ENCODE data around the gene FMR1. TPM values are rescaled to one million over a fixed set of nuclear protein-coding genes. Genes with fewer than 3 reads are reported as not detected.
A peak's percentile ranks its signal among the peaks of the same experiment; 100 is the strongest.

FMR1 gene
- 51.2 TPM for total RNA-seq
- long read RNA-seq, full-length matches to known transcripts: 25 of 69 reads
- long read RNA-seq, partial matches to known transcripts: 6 of 69 reads
- long read RNA-seq, other reads (novel, unspliced or antisense): 38 of 69 reads

DNA sequence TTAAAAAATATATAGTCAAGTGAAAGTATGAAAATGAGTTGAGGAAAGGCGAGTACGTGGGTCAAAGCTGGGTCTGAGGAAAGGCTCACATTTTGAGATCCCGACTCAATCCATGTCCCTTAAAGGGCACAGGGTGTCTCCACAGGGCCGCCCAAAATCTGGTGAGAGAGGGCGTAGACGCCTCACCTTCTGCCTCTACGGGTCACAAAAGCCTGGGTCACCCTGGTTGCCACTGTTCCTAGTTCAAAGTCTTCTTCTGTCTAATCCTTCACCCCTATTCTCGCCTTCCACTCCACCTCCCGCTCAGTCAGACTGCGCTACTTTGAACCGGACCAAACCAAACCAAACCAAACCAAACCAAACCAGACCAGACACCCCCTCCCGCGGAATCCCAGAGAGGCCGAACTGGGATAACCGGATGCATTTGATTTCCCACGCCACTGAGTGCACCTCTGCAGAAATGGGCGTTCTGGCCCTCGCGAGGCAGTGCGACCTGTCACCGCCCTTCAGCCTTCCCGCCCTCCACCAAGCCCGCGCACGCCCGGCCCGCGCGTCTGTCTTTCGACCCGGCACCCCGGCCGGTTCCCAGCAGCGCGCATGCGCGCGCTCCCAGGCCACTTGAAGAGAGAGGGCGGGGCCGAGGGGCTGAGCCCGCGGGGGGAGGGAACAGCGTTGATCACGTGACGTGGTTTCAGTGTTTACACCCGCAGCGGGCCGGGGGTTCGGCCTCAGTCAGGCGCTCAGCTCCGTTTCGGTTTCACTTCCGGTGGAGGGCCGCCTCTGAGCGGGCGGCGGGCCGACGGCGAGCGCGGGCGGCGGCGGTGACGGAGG lies at the start of gene FMR1:
FMR1 (plus strand) TSS at position 728 of the 831 bp plus-strand sequence. CDS start 261 bp downstream, outside the sequence.
- Histone ChIP-seq H3K4me1 (no peaks in the 10 kb centered on the region), H3K4me3 (peak within 1 kb of the TSS; percentile 73), H3K36me3 (no peaks in the 10 kb centered on the region), H3K27me3 (no peaks in the 10 kb centered on the region), H3K9me3 (no peaks in the 10 kb centered on the region), H3K27ac (peak within 1 kb of the TSS; percentile 89)
- ATAC-seq: peak; percentile 98
- DNase-seq: peak; percentile 95
- TF ChIP-seq, protein P1, sequence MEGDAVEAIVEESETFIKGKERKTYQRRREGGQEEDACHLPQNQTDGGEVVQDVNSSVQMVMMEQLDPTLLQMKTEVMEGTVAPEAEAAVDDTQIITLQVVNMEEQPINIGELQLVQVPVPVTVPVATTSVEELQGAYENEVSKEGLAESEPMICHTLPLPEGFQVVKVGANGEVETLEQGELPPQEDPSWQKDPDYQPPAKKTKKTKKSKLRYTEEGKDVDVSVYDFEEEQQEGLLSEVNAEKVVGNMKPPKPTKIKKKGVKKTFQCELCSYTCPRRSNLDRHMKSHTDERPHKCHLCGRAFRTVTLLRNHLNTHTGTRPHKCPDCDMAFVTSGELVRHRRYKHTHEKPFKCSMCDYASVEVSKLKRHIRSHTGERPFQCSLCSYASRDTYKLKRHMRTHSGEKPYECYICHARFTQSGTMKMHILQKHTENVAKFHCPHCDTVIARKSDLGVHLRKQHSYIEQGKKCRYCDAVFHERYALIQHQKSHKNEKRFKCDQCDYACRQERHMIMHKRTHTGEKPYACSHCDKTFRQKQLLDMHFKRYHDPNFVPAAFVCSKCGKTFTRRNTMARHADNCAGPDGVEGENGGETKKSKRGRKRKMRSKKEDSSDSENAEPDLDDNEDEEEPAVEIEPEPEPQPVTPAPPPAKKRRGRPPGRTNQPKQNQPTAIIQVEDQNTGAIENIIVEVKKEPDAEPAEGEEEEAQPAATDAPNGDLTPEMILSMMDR (IDR thresholded peaks at IDR 0.05): no peak
- intact Hi-C loops (cut with DNase I): no loop called here

DNA sequence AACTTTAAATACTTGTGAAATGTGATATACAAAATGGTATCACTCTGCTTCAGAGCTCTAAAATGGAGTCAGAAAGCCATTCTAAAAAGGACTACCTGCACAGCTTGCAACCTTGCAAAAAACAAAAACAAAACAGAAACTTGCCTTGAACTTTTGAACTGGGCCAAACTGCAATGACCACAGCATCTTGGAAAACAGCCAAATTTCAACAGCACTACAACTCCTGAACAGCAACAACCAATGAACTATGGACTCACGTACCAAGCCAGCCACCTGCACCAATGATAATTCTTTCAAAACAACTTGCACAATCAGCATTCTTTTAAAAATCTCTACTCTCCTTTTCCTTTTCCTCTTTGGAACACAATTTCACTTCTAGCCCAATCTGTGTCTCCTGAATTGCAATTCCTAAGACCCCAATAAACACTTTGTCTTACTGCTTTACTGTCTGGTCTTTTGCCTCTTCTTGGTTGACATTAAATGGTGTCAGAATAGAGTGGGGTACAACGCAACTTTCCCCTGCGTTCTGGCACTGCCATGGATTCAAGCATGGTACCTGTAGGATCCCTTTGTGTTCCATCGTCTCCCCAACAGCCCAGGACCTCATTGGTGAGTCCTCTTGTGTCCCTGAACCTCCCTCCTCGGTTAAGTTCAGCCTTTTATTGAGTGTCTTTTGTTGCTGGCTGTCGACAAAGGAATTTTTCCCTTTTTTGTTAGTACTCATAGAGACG lies 35.7 kb upstream of the FMR1 start:
- no peak overlapping the region for H3K27ac ChIP-seq
- ATAC-seq: no peak
- no peaks in the 10 kb centered on the region for H3K27me3 ChIP-seq
- intact Hi-C loops (cut with DNase I): no loop called here
- H3K36me3 ChIP-seq: no peaks in the 10 kb centered on the region
- H3K4me1 ChIP-seq: no peaks in the 10 kb centered on the region
- TF ChIP-seq, protein P1 (IDR thresholded peaks at IDR 0.05): no peak
- DNase-seq: no peak
- no peaks in the 10 kb centered on the region for H3K9me3 ChIP-seq
- H3K4me3 ChIP-seq: no peak overlapping the region

DNA sequence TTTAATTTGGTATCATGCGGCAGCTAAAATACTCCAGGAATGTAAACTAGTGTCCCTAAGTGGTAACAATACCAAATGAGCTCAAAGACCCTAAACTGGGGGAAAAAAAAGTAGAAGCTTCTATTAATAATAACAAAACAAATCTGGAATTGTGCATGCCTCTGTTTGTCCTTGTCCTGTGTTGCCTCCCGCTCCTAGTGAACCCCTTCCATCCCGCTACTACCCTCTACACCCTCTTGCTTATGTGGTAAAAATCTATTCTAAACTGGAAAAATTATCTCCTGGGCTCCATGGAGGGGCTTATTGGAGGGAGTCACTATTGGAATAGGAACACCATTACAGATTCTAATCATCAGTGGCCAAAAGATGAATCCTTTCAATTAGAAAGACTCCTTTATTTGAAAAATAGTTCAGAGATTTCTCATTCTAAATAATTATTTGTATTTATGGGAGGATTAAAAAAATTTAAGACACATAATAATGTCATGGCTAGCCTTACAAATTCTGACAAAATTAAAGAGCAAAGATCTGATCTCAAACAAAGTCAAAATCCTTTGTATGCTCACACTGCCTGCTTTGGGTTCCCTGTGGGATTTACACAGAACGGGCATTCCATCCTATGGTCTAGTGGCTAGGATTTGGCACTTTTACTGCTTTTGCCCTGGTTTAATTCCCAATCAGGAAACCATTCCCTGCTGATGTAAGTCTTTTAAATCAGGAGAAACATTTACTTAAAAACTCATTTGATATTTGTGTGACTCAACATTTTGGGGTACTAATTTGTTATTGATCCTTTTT lies 34.7 kb upstream of the FMR1 start:
- H3K9me3 ChIP-seq: no peaks in the 10 kb centered on the region
- intact Hi-C loops (cut with DNase I): no loop called here
- no peak overlapping the region for H3K27ac ChIP-seq
- no peak for DNase-seq
- no peaks in the 10 kb centered on the region for H3K27me3 ChIP-seq
- no peaks in the 10 kb centered on the region for H3K36me3 ChIP-seq
- H3K4me1 ChIP-seq: no peaks in the 10 kb centered on the region
- TF ChIP-seq, protein P1 (IDR thresholded peaks at IDR 0.05): no peak
- no peak for ATAC-seq
- no peak overlapping the region for H3K4me3 ChIP-seq

DNA sequence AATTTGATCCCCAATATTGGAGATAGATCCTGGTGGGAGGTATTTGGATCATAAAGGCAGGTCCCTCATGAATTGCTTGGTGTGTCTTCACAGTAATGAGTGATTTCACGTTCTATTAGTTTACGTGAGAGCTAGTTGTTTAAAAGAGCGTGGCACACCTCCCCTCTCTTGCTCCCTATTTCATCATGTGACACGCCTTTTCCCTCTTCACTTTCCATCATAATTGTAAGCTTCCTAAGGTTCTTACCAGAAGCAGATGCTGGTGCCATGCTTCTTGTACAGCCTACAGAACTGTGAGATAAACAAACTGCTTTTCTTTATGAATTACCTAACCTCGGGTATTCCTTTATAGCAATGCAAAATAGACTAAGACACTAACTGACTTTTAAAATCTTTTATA lies 34.0 kb upstream of the FMR1 start:
- Histone ChIP-seq H3K4me1 (no peaks in the 10 kb centered on the region), H3K4me3 (no peak overlapping the region), H3K27me3 (no peaks in the 10 kb centered on the region), H3K36me3 (no peaks in the 10 kb centered on the region), H3K9me3 (no peaks in the 10 kb centered on the region), H3K27ac (no peak overlapping the region)
- DNase-seq (no peak), ATAC-seq (no peak)
- intact Hi-C loops (cut with DNase I): no loop called here
- TF ChIP-seq, protein P1 (IDR thresholded peaks at IDR 0.05): no peak

DNA sequence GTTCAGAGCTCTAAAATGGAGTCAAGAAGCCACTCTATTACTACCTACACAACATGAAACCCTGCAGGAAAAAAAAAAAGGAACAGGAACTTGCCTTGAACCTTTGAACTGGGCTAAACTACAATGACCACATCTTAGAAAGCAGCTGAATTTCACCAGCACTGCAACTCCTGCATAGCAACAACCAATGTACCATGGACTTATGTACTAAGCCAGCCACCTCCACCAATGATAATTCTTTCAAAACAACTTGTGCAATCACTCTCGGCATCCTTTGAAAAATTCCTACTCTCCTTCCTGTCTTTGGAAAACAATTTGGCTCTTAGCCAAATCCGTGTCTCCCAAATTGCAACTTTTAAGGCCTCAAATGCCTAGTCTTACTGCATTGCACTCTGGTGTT lies 26.8 kb upstream of the FMR1 start:
- Histone ChIP-seq H3K9me3 (no peaks in the 10 kb centered on the region), H3K4me1 (no peaks in the 10 kb centered on the region), H3K36me3 (no peaks in the 10 kb centered on the region), H3K4me3 (no peak overlapping the region), H3K27me3 (no peaks in the 10 kb centered on the region), H3K27ac (no peak overlapping the region)
- TF ChIP-seq, protein P1 (IDR thresholded peaks at IDR 0.05): no peak
- no peak for ATAC-seq
- DNase-seq: no peak
- intact Hi-C loops (cut with DNase I): no loop called here
